Endothelial cell of umbilical vein (primary cell): ENCODE results near the gene ERBIN. TPM values are rescaled to one million over a fixed set of nuclear protein-coding genes. Genes with fewer than 3 reads are reported as not detected.

Experiments used
- BruUV-seq: library from RNA; stranded (reverse); fragments of 400-500 nt; replicated peaks from 2 replicates; lab custom pipeline; 2021; lab: Mats Ljungman, UMichigan
- CTCF ChIA-PET: fragments of 300-600, 350-600 bp; sonication (Branson Sonifier 250); formaldehyde crosslinking; loops from one replicate; lab custom pipeline; 2021; ENCODE audit warnings: antibody characterized with exemption, inconsistent platforms; lab: Charles Lee
- POLR2A ChIA-PET: fragments of 300-600, 350-600 bp; sonication (Branson Sonifier 250); formaldehyde crosslinking; loops from one replicate; lab custom pipeline; 2021; ENCODE audit warnings: antibody characterized with exemption, inconsistent platforms; lab: Charles Lee
- DNase-seq: peaks from one replicate; pipeline ENCODE4 v3.0.0-alpha.2; 2011; ENCODE audit warnings: low read depth, low spot score
- FAIRE-seq: peaks from 2 replicates; lab custom pipeline; 2011; peaks lifted over from hg19 to GRCh38; lab: Jason Lieb, UNC
- H2AFZ ChIP-seq: 2 replicates; pipeline ENCODE4 v1.6.0; 2012; ENCODE audit warnings: low read depth, low read length, control low read depth, inconsistent platforms
- H3K27ac ChIP-seq: 2 replicates; pipeline ENCODE4 v1.5.1; 2011; ENCODE audit warnings: low read depth, mild to moderate bottlenecking, control low read depth, low read length, moderate library complexity; ENCODE audit not compliant: insufficient read depth
- H3K27me3 ChIP-seq, 2 experiments: 2 replicates each; pipeline versions ENCODE4 v1.6.0 to v1.6.1; 2011; ENCODE audit warnings: low read length in 2 of 2, mixed read lengths in 1 of 2; ENCODE audit not compliant: control insufficient read depth in 2 of 2, insufficient read depth in 2 of 2
- H3K36me3 ChIP-seq, 2 experiments: 2 replicates in 1 of 2; 3 replicates in 1 of 2; pipeline ENCODE4 v1.5.1; 2011; ENCODE audit warnings: low read length in 2 of 2, mild to moderate bottlenecking in 1 of 2, moderate library complexity in 1 of 2; ENCODE audit not compliant: control insufficient read depth in 2 of 2, insufficient read depth in 2 of 2; ENCODE audit errors: extremely low read depth in 1 of 2
- H3K4me1 ChIP-seq: 3 replicates; pipeline ENCODE4 v1.5.1; 2011; ENCODE audit warnings: mild to moderate bottlenecking, low read length; ENCODE audit not compliant: control insufficient read depth, insufficient read depth; ENCODE audit errors: extremely low read depth
- H3K4me2 ChIP-seq: 2 replicates; pipeline ENCODE4 v1.6.1; 2011; ENCODE audit warnings: low read length, control low read depth, mixed read lengths; ENCODE audit not compliant: insufficient read depth
- H3K4me3 ChIP-seq, 3 experiments: fragments of 200-600 bp in 1 of 3; sonication (generic), shearing (Covaris generic) in 1 of 3; replicated peaks in 1 of 3; 2 replicates each; pipeline ENCODE4 v1.5.1; 2011 to 2016; ENCODE audit warnings: control low read depth in 3 of 3, low read length in 3 of 3, mild to moderate bottlenecking in 2 of 3, inconsistent platforms in 1 of 3, low read depth in 1 of 3, moderate library complexity in 1 of 3; ENCODE audit not compliant: insufficient read depth in 1 of 3
- H3K79me2 ChIP-seq: 2 replicates; pipeline ENCODE4 v1.6.0; 2012; ENCODE audit warnings: low read length, inconsistent platforms; ENCODE audit not compliant: control insufficient read depth, insufficient read depth
- H3K9ac ChIP-seq: replicated peaks from 2 replicates; pipeline ENCODE3; 2011; ENCODE audit warnings: low read length, control low read depth; ENCODE audit not compliant: insufficient read depth; ENCODE audit errors: extremely low read depth
- H3K9me1 ChIP-seq: replicated peaks from 3 replicates; pipeline ENCODE4 v1.6.0; 2011; ENCODE audit warnings: mild to moderate bottlenecking, low read length; ENCODE audit not compliant: control insufficient read depth, insufficient read depth; ENCODE audit errors: extremely low read depth
- H3K9me3 ChIP-seq: replicated peaks from 2 replicates; pipeline ENCODE4 v1.5.1; 2012; ENCODE audit warnings: low read length, inconsistent platforms; ENCODE audit not compliant: control insufficient read depth, insufficient read depth
- H4K20me1 ChIP-seq: replicated peaks from 2 replicates; pipeline ENCODE3; 2011; ENCODE audit warnings: mild to moderate bottlenecking, low read length; ENCODE audit not compliant: control insufficient read depth, insufficient read depth; ENCODE audit errors: extremely low read depth
- EZH2 ChIP-seq: IDR thresholded peaks from 2 replicates; pipeline ENCODE4 v1.6.1; 2012; ENCODE audit warnings: borderline replicate concordance, low read depth, mild to moderate bottlenecking, moderate library complexity, low read length, inconsistent platforms; ENCODE audit not compliant: severe bottlenecking
- FOS ChIP-seq: IDR thresholded peaks from 2 replicates; pipeline ENCODE4 v1.6.1; 2011; ENCODE audit warnings: mild to moderate bottlenecking, low read length, moderate library complexity, borderline replicate concordance; ENCODE audit not compliant: insufficient read depth
- GATA2 ChIP-seq: IDR thresholded peaks from 2 replicates; pipeline ENCODE4 v1.7.0; 2011; ENCODE audit warnings: low read depth, mild to moderate bottlenecking, moderate library complexity, mixed read lengths, low read length; ENCODE audit not compliant: insufficient read length, insufficient read depth
- JUN ChIP-seq: IDR thresholded peaks from 2 replicates; pipeline ENCODE4 v1.6.1; 2011; ENCODE audit warnings: borderline replicate concordance, low read depth; ENCODE audit not compliant: insufficient read length, insufficient read depth
- MAX ChIP-seq: IDR thresholded peaks from 2 replicates; pipeline ENCODE4 v1.6.1; 2011; ENCODE audit not compliant: insufficient read depth, insufficient read length
- MYC ChIP-seq: IDR thresholded peaks from one replicate; pipeline ENCODE4 v1.6.1; 2011; ENCODE audit warnings: mild to moderate bottlenecking, low read depth, low read length
- POLR2A ChIP-seq: IDR thresholded peaks from 2 replicates; pipeline ENCODE4 v1.6.1; 2012; ENCODE audit warnings: low read depth, mild to moderate bottlenecking, control low read depth, low read length
- POLR2AphosphoS5 ChIP-seq: IDR thresholded peaks from 2 replicates; pipeline ENCODE4 v1.6.1; 2012; ENCODE audit warnings: low read depth, mild to moderate bottlenecking, control low read depth, low read length, moderate library complexity; ENCODE audit not compliant: insufficient read depth
- dilution Hi-C: fragments of 300-500 bp; cut with MboI; formaldehyde crosslinking; loops from one replicate; pipeline ENCODE4 v1.15.0; 2019; ENCODE audit warnings: low sequenced_read_pairs; ENCODE audit not compliant: extremely low pct_ligation_motif_present
- intact Hi-C: fragments of 100-400 bp; cut with micrococcal nuclease; formaldehyde crosslinking; loops from one replicate; pipeline ENCODE4 v1.10.0; 2022
- polyA plus RNA-seq, 4 experiments: library from polyadenylated mRNA; depleted of rRNA in 3 of 4; stranded (reverse) in 3 of 4; unstranded in 1 of 4; fragments of >200 nt; gene quantifications; 2 replicates each; pipeline versions ENCODE4 v1.2.1 to v1.2.3, GENCODE V29; 2011 to 2012; ENCODE audit warnings: missing spikeins in 1 of 4
- total RNA-seq: library from RNA; stranded (reverse); gene quantifications from 2 replicates; pipeline ENCODE4 v1.2.3, GENCODE V29; 2021
- TF ChIP-seq, protein P1 (sequence below), 2 donors: IDR thresholded peaks; 1 replicate in 1 of 2; 2 replicates in 1 of 2; pipeline ENCODE4 v1.5.1; 2011; ENCODE audit warnings: low read length in 2 of 2, mild to moderate bottlenecking in 2 of 2, moderate library complexity in 2 of 2, control low read depth in 1 of 2, inconsistent platforms in 1 of 2, low read depth in 1 of 2; ENCODE audit not compliant: insufficient read depth in 1 of 2; ENCODE audit errors: extremely low read depth in 1 of 2

ERBIN gene
- total and polyA plus RNA-seq, 2 donors (not counting 3 experiments of a cell fraction or from before 2014, with no cell fraction given), result 8.1 to 55.6 TPM

- Histone ChIP-seq H4K20me1 (no peaks in the 10 kb centered on the region), H3K79me2 (peaks cover 6% of the 10 kb centered on the region), H3K9ac (no peak overlapping the region), H3K4me3 (no peak overlapping the region), H3K27me3 (no peaks in the 10 kb centered on the region), H2AFZ (no peak overlapping the region), H3K9me1 (no peaks in the 10 kb centered on the region), H3K36me3 (peaks cover 0 to 11% of the 10 kb centered on the region in 2 experiments), H3K4me1 (no peaks in the 10 kb centered on the region), H3K9me3 (no peaks in the 10 kb centered on the region), H3K27ac (no peak overlapping the region), H3K4me2 (no peak overlapping the region)
- FAIRE-seq (no peak), DNase-seq (no peak)
- TF ChIP-seq POLR2A (no peak), FOS (no peak), GATA2 (no peak), MAX (no peak), POLR2AphosphoS5 (no peak), EZH2 (no peak), JUN (no peak), MYC (no peak)
- TF ChIP-seq, protein P1, sequence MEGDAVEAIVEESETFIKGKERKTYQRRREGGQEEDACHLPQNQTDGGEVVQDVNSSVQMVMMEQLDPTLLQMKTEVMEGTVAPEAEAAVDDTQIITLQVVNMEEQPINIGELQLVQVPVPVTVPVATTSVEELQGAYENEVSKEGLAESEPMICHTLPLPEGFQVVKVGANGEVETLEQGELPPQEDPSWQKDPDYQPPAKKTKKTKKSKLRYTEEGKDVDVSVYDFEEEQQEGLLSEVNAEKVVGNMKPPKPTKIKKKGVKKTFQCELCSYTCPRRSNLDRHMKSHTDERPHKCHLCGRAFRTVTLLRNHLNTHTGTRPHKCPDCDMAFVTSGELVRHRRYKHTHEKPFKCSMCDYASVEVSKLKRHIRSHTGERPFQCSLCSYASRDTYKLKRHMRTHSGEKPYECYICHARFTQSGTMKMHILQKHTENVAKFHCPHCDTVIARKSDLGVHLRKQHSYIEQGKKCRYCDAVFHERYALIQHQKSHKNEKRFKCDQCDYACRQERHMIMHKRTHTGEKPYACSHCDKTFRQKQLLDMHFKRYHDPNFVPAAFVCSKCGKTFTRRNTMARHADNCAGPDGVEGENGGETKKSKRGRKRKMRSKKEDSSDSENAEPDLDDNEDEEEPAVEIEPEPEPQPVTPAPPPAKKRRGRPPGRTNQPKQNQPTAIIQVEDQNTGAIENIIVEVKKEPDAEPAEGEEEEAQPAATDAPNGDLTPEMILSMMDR (IDR thresholded peaks at IDR 0.05; ENCODE audit: extremely low read depth in 1 of 2, insufficient read depth in 1 of 2, low read depth in 1 of 2, low read length in 2 of 2), result no peak
- no TSS peak for BruUV-seq
- intact Hi-C loops, result no loop called here
- POLR2A ChIA-PET, result no interaction called here
- dilution Hi-C loops, result no loop called here
- CTCF ChIA-PET, result interaction anchor here (0.6 to 1.7 kb wide), 5 partner anchors 13 to 278 kb away, joined by 3 to 7 read pairs (median 3); no protein-coding TSS in a partner anchor
Observed at GRCh38 chr5:66021585-66021984, 95.2 kb downstream of the ERBIN start.
